AG09309 (cell line): ENCODE measurements around the gene B3GNT5.
A peak's percentile ranks its signal among the peaks of the same experiment; 100 is the strongest.

ENCODE experiments used
- DNase-seq: peaks from one replicate; pipeline ENCODE4 v3.0.0-alpha.2; 2010; ENCODE audit warnings: low read depth
- H3K4me3 ChIP-seq: 2 replicates; pipeline ENCODE4 v1.5.1; 2011; ENCODE audit warnings: mild to moderate bottlenecking, low read depth, low read length, moderate library complexity; ENCODE audit not compliant: control insufficient read depth
- CTCF ChIP-seq: IDR thresholded peaks from 2 replicates; pipeline ENCODE4 v1.5.1; 2011; ENCODE audit warnings: mild to moderate bottlenecking, low read depth, low read length, inconsistent platforms; ENCODE audit not compliant: insufficient read depth, control insufficient read depth; ENCODE audit errors: missing control alignments

Gene B3GNT5

GRCh38 chr3:183244219-183244618, 8.8 kb upstream of the B3GNT5 start:
- DNase-seq, result no peak
- no peak for TF ChIP-seq CTCF

DNA sequence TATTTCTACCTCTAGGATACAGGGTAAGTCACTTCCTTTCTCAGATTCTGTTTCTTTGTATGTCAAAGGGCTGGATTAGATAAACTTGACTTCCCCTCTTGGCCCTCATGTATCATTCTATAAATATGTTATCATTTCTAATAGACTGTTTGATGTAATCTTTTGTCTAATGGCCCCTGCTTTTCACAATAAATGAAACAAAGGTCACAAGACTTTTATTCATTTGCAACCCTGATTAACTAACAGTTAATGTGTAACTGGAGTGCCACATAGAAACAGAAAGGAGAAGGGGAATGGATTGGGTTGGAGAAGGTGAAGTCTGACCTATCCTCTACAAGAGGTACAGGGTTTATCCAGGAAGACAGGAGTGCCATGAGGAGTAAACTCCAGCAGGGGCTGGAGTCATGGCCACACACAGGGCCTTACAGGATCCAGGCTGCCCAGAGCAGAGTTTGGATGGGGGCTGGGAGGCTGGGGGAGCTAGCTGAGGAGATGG, 8.0 kb upstream of the B3GNT5 start:
- H3K4me3 ChIP-seq, result no peak overlapping the region
- DNase-seq, result no peak
- no peak for TF ChIP-seq CTCF

More at GRCh38 chr3:183244219-183244618, 8.8 kb upstream of the B3GNT5 start:
- H3K4me3 ChIP-seq, result no peak overlapping the region

DNA sequence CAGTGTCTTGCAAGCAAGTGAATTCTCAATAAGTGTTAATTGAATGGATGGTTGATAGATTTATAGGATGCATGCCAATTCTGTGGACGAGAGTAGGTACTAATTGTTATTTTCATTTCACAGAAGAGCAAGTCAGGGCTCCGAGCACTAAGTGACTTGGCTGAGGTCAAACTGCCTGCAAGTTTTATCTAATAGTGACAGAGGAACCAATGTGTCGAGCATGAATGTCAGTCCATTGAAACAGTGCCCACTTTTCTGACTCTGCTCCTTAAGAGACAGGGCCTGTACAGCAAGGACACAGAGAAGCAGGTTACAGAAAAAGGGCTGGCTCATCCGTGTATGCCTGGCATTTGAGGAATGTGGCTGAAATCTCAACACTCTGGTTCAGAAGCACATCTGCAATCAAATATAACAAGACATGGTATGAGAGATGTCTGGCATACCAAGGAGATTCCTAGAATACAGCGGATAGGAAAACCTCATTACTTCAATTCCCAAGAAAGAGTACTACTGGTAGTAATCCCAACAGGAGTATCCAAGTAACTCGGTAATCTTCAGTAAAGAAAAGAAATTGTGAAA, 6.0 kb upstream of the B3GNT5 start:
- TF ChIP-seq CTCF, result no peak
- no peak overlapping the region for H3K4me3 ChIP-seq
- no peak for DNase-seq

DNA sequence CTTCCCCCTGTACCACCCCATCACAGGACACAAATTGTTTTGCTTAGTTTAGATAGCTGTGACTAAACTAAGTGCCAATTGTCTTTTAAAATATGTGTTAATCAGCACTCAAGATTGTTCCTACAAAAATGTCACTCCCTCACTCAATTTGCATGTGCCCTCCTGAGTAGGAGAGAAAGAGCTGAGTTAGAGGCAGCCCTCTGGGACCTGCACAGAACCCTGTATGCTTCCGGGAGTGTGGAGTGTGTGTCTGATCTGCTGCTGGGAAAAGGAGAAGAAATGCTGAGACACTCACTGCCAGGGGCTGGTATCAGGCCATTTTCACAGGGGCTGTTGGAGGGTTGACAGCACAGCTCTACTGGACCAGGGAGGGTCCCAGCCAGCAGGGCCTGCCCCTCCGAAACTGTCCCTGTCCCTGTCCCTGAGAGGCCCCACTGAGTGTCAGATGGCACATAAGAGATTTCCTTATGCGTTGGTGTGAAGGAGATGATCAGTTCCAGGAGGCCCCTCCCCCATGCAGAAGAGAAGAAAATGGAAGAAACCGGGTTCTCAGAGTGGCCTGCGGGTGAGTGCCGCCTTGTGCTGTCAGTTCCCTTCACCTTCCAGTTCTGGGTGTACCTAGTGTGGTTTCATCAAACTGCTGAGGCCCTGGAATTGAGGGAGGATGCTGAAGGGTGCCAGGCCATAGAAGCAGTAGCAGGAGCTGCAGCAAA, 3.9 kb upstream of the B3GNT5 start:
- H3K4me3 ChIP-seq, result no peak overlapping the region
- no peak for DNase-seq
- no peak for TF ChIP-seq CTCF

GRCh38 chr3:183252118-183252782, 803 bp upstream of the B3GNT5 start:
- DNase-seq, result no peak
- no peak for TF ChIP-seq CTCF
- no peak overlapping the region for H3K4me3 ChIP-seq

DNA sequence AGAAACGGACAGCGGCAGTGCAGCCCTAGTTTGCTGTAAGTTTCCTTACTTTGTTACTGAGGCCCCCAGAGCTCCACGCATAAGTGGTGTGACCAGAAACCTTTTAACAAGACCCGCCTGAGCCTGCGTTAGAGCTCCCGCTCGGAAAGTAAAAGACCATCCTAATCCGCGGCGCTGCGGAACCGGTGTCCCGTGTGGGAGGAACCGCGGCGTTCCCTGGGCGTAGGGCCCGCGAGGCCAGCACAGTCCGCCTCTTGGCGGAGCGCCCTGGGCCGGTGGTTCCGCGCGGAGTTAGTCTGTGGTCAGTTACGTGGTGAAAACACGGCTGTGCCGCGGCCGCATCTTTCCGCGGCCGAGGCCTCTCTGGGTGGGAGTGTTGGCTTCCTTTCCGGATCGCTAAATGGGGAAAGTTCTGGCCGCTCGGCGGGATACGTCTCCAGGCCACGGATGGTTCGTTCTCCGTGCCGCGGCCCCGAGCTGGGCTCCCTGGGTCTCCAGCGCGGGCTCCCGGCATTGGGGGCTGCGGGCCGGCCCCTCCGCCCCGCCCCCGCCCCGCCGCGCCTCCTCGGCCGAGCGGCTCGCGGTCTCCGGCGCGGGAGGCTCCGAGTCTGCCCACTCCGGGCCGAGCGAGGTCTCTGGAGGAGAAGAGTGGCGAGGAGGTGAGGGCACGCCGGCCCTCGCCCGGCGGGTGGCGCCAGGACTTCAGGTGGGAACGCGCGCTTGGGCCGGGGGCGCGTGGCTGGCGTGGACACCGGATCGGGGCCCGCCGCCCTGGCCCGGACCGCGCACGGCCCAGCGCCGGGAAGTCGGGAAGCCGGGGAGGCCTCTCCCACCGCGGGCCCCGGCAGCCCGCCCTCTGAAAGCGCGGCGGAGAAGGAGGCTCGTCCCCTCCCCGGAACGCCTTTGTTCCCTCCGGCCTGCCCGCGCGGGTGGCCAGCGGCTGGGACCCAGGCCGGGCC, 754 bp downstream of the B3GNT5 start:
- DNase-seq, result no peak

More for the DNA sequence above, 754 bp downstream of the B3GNT5 start:
- H3K4me3 ChIP-seq, result peak overlapping the region; percentile 64
- TF ChIP-seq CTCF, result no peak
